ENCODE measurements around the gene A4GALT. TPM values are rescaled to one million over a fixed set of nuclear protein-coding genes. Genes with fewer than 3 reads are reported as not detected.

The A4GALT gene
- total RNA-seq, 4 donors from 2014 or later = 6.2 to 17.3 (median 9.1) TPM

- TF ChIP-seq CTCF (IDR thresholded peaks at IDR 0.05) (no peak), POLR2A (IDR thresholded peaks at IDR 0.05) (no peak)
- H3K4me3 ChIP-seq = peak overlapping the region in 1 of 4 donors; percentile 12
- H3K4me1 ChIP-seq = peaks cover 0 to 20% (median 10%) of the 10 kb centered on the region in 4 donors
- H3K36me3 ChIP-seq = no peaks in the 10 kb centered on the region
- H3K27ac ChIP-seq = peak overlapping the region in 2 of 4 donors; percentile 40 to 52
- peaks cover 4 to 8% of the 10 kb centered on the region in 2 donors for H3K27me3 ChIP-seq
- no peak for DNase-seq
- H3K9me3 ChIP-seq = no peaks in the 10 kb centered on the region
Observed at GRCh38 chr22:42717197-42717928, 3.3 kb downstream of the A4GALT start.

GRCh38 chr22:42716649-42717127, 4.0 kb downstream of the A4GALT start:
- H3K9me3 ChIP-seq = no peaks in the 10 kb centered on the region
- DNase-seq = peak in 2 of 3 donors; percentile 82 to 83
- no peak for TF ChIP-seq POLR2A (IDR thresholded peaks at IDR 0.05)
- no peak for TF ChIP-seq CTCF (IDR thresholded peaks at IDR 0.05)
- no peaks in the 10 kb centered on the region for H3K36me3 ChIP-seq
- peaks cover 0 to 20% (median 10%) of the 10 kb centered on the region in 4 donors for H3K4me1 ChIP-seq
- peak overlapping the region in 1 of 4 donors; percentile 52 for H3K27ac ChIP-seq
- peak overlapping the region in 1 of 4 donors; percentile 12 for H3K4me3 ChIP-seq
- peaks cover 4 to 8% of the 10 kb centered on the region in 2 donors for H3K27me3 ChIP-seq

- no peaks in the 10 kb centered on the region for H3K36me3 ChIP-seq
- H3K4me1 ChIP-seq = peaks cover 0 to 20% (median 10%) of the 10 kb centered on the region in 4 donors
- peak overlapping the region in 1 of 4 donors; percentile 52 for H3K27ac ChIP-seq
- H3K9me3 ChIP-seq = no peaks in the 10 kb centered on the region
- TF ChIP-seq CTCF (IDR thresholded peaks at IDR 0.05) (no peak), POLR2A (IDR thresholded peaks at IDR 0.05) (no peak)
- peaks cover 4 to 8% of the 10 kb centered on the region in 2 donors for H3K27me3 ChIP-seq
- no peak for DNase-seq
- no peak overlapping the region for H3K4me3 ChIP-seq
Observed at GRCh38 chr22:42716221-42716620, 4.4 kb downstream of the A4GALT start.

- Histone ChIP-seq H3K4me1 (peaks cover 0 to 12% (median 5%) of the 10 kb centered on the region in 4 donors), H3K4me3 (no peak overlapping the region), H3K27me3 (peaks cover under 1% of the 10 kb centered on the region in 2 donors), H3K9me3 (no peaks in the 10 kb centered on the region), H3K36me3 (no peaks in the 10 kb centered on the region), H3K27ac (no peak overlapping the region)
- DNase-seq = no peak
- TF ChIP-seq CTCF (IDR thresholded peaks at IDR 0.05) (no peak), POLR2A (IDR thresholded peaks at IDR 0.05) (no peak)
Observed at GRCh38 chr22:42714768-42715390, 5.8 kb downstream of the A4GALT start.

- Histone ChIP-seq H3K27me3 (no peaks in the 10 kb centered on the region), H3K4me3 (no peak overlapping the region), H3K9me3 (peaks cover 0 to 5% (median 0%) of the 10 kb centered on the region in 4 donors), H3K4me1 (peaks cover 0 to 12% (median 4%) of the 10 kb centered on the region in 4 donors), H3K27ac (no peak overlapping the region), H3K36me3 (no peaks in the 10 kb centered on the region)
- no peak for DNase-seq
- no peak for TF ChIP-seq POLR2A (IDR thresholded peaks at IDR 0.05)
- TF ChIP-seq CTCF (IDR thresholded peaks at IDR 0.05) = no peak
Observed at GRCh38 chr22:42714308-42714707, 6.4 kb downstream of the A4GALT start.
